A673 (cell line): ENCODE results near the gene KRT71. TPM values are rescaled to one million over a fixed set of nuclear protein-coding genes. Genes with fewer than 3 reads are reported as not detected.

Source experiments
- BruUV-seq: library from RNA; stranded (reverse); fragments of 400-500 nt; replicated peaks from 2 replicates; lab custom pipeline; 2021; lab: Mats Ljungman, UMichigan
- CTCF ChIA-PET: fragments of 300-600 bp; sonication (Branson Sonifier 250); formaldehyde crosslinking; loops from one replicate; lab custom pipeline; 2022; ENCODE audit warnings: antibody characterized with exemption; lab: Charles Lee
- POLR2A ChIA-PET: fragments of 300-600 bp; sonication (Branson Sonifier 250); formaldehyde crosslinking; loops from one replicate; lab custom pipeline; 2022; ENCODE audit warnings: antibody characterized with exemption; ENCODE audit not compliant: low non-redundant PET; lab: Charles Lee
- DNase-seq: peaks from one replicate; pipeline ENCODE4 v3.0.0-alpha.2; 2015; ENCODE audit warnings: low spot score
- H3K27ac ChIP-seq: fragments of 200-600 bp; sonication (generic); 2 replicates; pipeline ENCODE4 v1.5.1; 2016; ENCODE audit warnings: mixed run types, low read depth, mild to moderate bottlenecking, mixed read lengths, antibody characterized with exemption, low read length; ENCODE audit not compliant: poor library complexity, severe bottlenecking
- H3K27me3 ChIP-seq: fragments of 200-600 bp; sonication (generic); replicated peaks from 2 replicates; pipeline ENCODE4 v1.6.1; 2017; ENCODE audit warnings: mixed run types, low read depth, mild to moderate bottlenecking, mixed read lengths, antibody characterized with exemption, low read length; ENCODE audit not compliant: insufficient read depth, poor library complexity
- H3K36me3 ChIP-seq: fragments of 200-600 bp; sonication (generic); 2 replicates; pipeline ENCODE4 v1.6.1; 2016; ENCODE audit warnings: mixed run types, mild to moderate bottlenecking, mixed read lengths, antibody characterized with exemption, low read length; ENCODE audit not compliant: insufficient read depth, poor library complexity, severe bottlenecking
- H3K4me1 ChIP-seq: fragments of 200-600 bp; sonication (generic); 2 replicates; pipeline ENCODE4 v1.6.1; 2017; ENCODE audit warnings: mixed run types, mild to moderate bottlenecking, mixed read lengths, antibody characterized with exemption, low read length; ENCODE audit not compliant: insufficient read depth, poor library complexity, severe bottlenecking
- H3K4me3 ChIP-seq: fragments of 200-600 bp; sonication (generic); 2 replicates; pipeline ENCODE4 v1.5.1; 2016; ENCODE audit warnings: low read depth, mixed run types, mild to moderate bottlenecking, mixed read lengths, low read length; ENCODE audit not compliant: poor library complexity, severe bottlenecking
- H3K9me3 ChIP-seq: fragments of 200-600 bp; sonication (generic); 2 replicates; pipeline ENCODE4 v1.6.1; 2016; ENCODE audit warnings: mixed run types, low read depth, mild to moderate bottlenecking, mixed read lengths, antibody characterized with exemption, low read length; ENCODE audit not compliant: poor library complexity, severe bottlenecking
- EZH2 ChIP-seq: fragments of 200-600 bp; sonication (generic); IDR thresholded peaks from 2 replicates; pipeline ENCODE4 v1.6.1; 2017; ENCODE audit warnings: borderline replicate concordance, low read depth, mild to moderate bottlenecking, mixed read lengths, antibody characterized with exemption, low read length; ENCODE audit not compliant: poor library complexity, severe bottlenecking
- intact Hi-C: fragments of 100-400 bp; cut with micrococcal nuclease; formaldehyde crosslinking; loops from one replicate; pipeline ENCODE4 v1.10.0; 2022; ENCODE audit not compliant: unreplicated experiment
- total RNA-seq: library from RNA; stranded (reverse); gene quantifications from 2 replicates; pipeline ENCODE4 v1.2.3, GENCODE V29; 2021
- TF ChIP-seq, protein P1 (sequence below): fragments of 300-800, 200-600 bp; sonication (generic); conservative IDR thresholded peaks from 2 replicates; pipeline ENCODE4 v1.5.1; 2017; ENCODE audit warnings: low read depth, mild to moderate bottlenecking, antibody characterized with exemption, low read length, moderate library complexity, mixed read lengths

KRT71 gene
- total RNA-seq, 1 experiment from 2014 or later = not detected

DNA sequence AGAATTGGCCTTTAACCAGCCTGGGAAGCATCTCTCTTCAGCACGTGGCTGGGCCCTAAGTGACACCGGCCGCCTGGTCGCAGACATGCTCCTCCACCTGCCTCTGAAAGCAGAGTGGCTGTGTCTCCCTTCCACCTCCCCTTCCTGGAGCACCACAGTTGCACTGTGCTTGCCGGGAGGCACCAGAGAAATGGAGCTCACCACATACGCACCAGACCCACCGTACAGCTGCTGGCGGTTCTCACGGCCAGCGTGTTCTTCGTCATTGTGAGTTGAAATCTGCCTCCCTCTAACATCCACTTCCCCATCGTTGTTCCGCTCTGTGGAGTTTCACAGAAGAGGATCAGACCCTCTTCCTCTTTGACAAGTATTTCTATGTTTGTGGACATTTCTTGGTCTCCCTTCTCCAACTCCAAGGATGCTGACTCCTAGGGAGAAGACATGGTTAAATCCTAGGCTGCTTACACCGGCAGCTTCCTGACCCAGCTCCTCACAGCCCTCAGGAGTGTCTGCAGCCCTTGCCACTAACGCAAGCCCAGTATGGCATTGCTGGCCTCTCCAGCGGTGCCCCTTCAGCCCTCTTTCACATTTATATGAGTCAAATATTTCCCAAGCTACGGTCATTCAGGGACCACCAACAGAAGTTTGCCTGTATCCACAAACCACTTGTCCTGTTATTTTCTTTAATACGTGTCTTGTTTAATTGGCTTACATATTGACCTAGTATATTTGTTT is 21.2 kb downstream of the KRT71 start:
- ChIA-PET CTCF (no interaction called here), POLR2A (no interaction called here)
- H3K4me1 ChIP-seq = no peaks in the 10 kb centered on the region
- no TSS peak for BruUV-seq
- no peak for DNase-seq
- intact Hi-C loops = no loop called here
- no peak overlapping the region for H3K27ac ChIP-seq
- H3K27me3 ChIP-seq = no peaks in the 10 kb centered on the region
- H3K4me3 ChIP-seq = no peak overlapping the region
- H3K9me3 ChIP-seq = no peaks in the 10 kb centered on the region
- TF ChIP-seq, protein P1, sequence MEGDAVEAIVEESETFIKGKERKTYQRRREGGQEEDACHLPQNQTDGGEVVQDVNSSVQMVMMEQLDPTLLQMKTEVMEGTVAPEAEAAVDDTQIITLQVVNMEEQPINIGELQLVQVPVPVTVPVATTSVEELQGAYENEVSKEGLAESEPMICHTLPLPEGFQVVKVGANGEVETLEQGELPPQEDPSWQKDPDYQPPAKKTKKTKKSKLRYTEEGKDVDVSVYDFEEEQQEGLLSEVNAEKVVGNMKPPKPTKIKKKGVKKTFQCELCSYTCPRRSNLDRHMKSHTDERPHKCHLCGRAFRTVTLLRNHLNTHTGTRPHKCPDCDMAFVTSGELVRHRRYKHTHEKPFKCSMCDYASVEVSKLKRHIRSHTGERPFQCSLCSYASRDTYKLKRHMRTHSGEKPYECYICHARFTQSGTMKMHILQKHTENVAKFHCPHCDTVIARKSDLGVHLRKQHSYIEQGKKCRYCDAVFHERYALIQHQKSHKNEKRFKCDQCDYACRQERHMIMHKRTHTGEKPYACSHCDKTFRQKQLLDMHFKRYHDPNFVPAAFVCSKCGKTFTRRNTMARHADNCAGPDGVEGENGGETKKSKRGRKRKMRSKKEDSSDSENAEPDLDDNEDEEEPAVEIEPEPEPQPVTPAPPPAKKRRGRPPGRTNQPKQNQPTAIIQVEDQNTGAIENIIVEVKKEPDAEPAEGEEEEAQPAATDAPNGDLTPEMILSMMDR = no peak
- no peak for TF ChIP-seq EZH2
- H3K36me3 ChIP-seq = no peaks in the 10 kb centered on the region

- H3K9me3 ChIP-seq = no peaks in the 10 kb centered on the region
- POLR2A ChIA-PET = no interaction called here
- intact Hi-C loops = no loop called here
- no peak overlapping the region for H3K4me3 ChIP-seq
- no peak for TF ChIP-seq EZH2
- TF ChIP-seq, protein P1 = no peak
- CTCF ChIA-PET = no interaction called here
- H3K4me1 ChIP-seq = no peaks in the 10 kb centered on the region
- BruUV-seq = no TSS peak
- no peak for DNase-seq
- no peaks in the 10 kb centered on the region for H3K36me3 ChIP-seq
- no peak overlapping the region for H3K27ac ChIP-seq
- H3K27me3 ChIP-seq = no peaks in the 10 kb centered on the region
Observed at GRCh38 chr12:52530905-52531304, 22.0 kb downstream of the KRT71 start.

DNA sequence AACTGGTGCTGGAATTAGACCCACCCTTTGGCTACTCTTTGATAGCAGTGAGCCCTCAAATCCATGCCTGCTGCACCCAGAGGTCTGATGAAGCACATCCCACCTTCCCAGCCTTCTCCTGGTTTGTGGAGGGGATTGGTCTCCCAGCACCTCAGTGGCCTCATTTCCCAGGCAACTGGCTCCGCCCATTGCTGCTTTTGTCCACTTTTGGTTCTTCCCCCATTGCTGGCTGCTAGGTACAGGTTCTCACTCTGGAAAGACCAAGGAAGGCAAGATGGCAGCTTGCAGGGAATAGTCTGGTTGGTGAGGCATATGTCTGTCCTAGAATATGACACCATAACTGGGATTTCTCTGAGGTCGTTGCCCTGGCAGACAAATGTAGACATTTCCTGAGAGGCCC is 22.6 kb downstream of the KRT71 start:
- Histone ChIP-seq H3K27ac (no peak overlapping the region), H3K4me1 (no peaks in the 10 kb centered on the region), H3K4me3 (no peak overlapping the region), H3K27me3 (no peaks in the 10 kb centered on the region), H3K36me3 (no peaks in the 10 kb centered on the region), H3K9me3 (no peaks in the 10 kb centered on the region)
- CTCF ChIA-PET = no interaction called here
- BruUV-seq = no TSS peak
- intact Hi-C loops = no loop called here
- TF ChIP-seq, protein P1 = no peak
- TF ChIP-seq EZH2 = no peak
- POLR2A ChIA-PET = no interaction called here
- no peak for DNase-seq
